Cardiac muscle cell (in vitro differentiated cells and primary cell): Measurements from ENCODE around the gene PPP3CA. TPM values are rescaled to one million over a fixed set of nuclear protein-coding genes. Genes with fewer than 3 reads are reported as not detected.

Source experiments
- DNase-seq, 2 donors: peaks; one replicate each; pipeline versions ENCODE4 v3.0.0 to v3.0.0-alpha.2; 2010 to 2017; ENCODE audit warnings: low read depth in 1 of 2, low spot score in 1 of 2
- H3K27ac ChIP-seq: fragments of 200-600 bp; sonication (generic); 2 replicates; pipeline ENCODE4 v1.5.1; 2016
- H3K27me3 ChIP-seq: fragments of 200-600 bp; sonication (generic); 2 replicates; pipeline ENCODE4 v1.6.0; 2016; ENCODE audit warnings: control low read depth
- H3K36me3 ChIP-seq: fragments of 200-600 bp; sonication (generic); 2 replicates; pipeline ENCODE4 v1.5.1; 2016; ENCODE audit warnings: control low read depth
- H3K4me1 ChIP-seq: fragments of 200-600 bp; sonication (generic); 2 replicates; pipeline ENCODE4 v1.8.1; 2017; ENCODE audit warnings: low read depth, mild to moderate bottlenecking, mixed run types
- H3K4me3 ChIP-seq: fragments of 200-600 bp; sonication (generic); 2 replicates; pipeline ENCODE4 v1.5.1; 2016; ENCODE audit warnings: mild to moderate bottlenecking
- H3K9me3 ChIP-seq: fragments of 200-600 bp; sonication (generic); 2 replicates; pipeline ENCODE4 v1.5.1; 2017; ENCODE audit warnings: low read depth, mild to moderate bottlenecking, control low read depth
- CTCF ChIP-seq: IDR thresholded peaks from 2 replicates; pipeline ENCODE4 v1.5.1; 2012; ENCODE audit warnings: low read depth, mild to moderate bottlenecking, low read length
- polyA plus RNA-seq: library from polyadenylated mRNA; unstranded; fragments of >200 nt; fragmentation: Nextera tagmentation; extraction: Ambion mirVana; gene quantifications from 2 replicates; pipeline ENCODE4 v1.2.1, GENCODE V29; 2016
- total RNA-seq: library from RNA; depleted of rRNA; stranded (reverse); fragments of >200 nt; gene quantifications from 2 replicates; pipeline ENCODE4 v1.2.3, GENCODE V29; 2016

The PPP3CA gene
- total and polyA plus RNA-seq, 2 experiments from 2014 or later = 8.2 to 21.3 TPM

- H3K27me3 ChIP-seq = no peaks in the 10 kb centered on the region
- DNase-seq = no peak
- no peaks in the 10 kb centered on the region for H3K36me3 ChIP-seq
- no peaks in the 10 kb centered on the region for H3K4me1 ChIP-seq
- no peaks in the 10 kb centered on the region for H3K9me3 ChIP-seq
- no peak for TF ChIP-seq CTCF
- H3K4me3 ChIP-seq = no peak overlapping the region
- H3K27ac ChIP-seq = no peak overlapping the region
These were observed 24.6 kb downstream of the PPP3CA start for GRCh38 chr4:101322743-101323142.

GRCh38 chr4:101321481-101322042 lies 25.8 kb downstream of the PPP3CA start:
- TF ChIP-seq CTCF = no peak
- Histone ChIP-seq H3K4me3 (no peak overlapping the region), H3K9me3 (no peaks in the 10 kb centered on the region), H3K27ac (no peak overlapping the region), H3K36me3 (no peaks in the 10 kb centered on the region), H3K4me1 (no peaks in the 10 kb centered on the region), H3K27me3 (no peaks in the 10 kb centered on the region)
- DNase-seq = peak in 1 of 2 donors; percentile 42

- no peaks in the 10 kb centered on the region for H3K27me3 ChIP-seq
- H3K27ac ChIP-seq = no peak overlapping the region
- TF ChIP-seq CTCF = no peak
- DNase-seq = no peak
- no peaks in the 10 kb centered on the region for H3K4me1 ChIP-seq
- H3K9me3 ChIP-seq = no peaks in the 10 kb centered on the region
- H3K36me3 ChIP-seq = no peaks in the 10 kb centered on the region
- H3K4me3 ChIP-seq = no peak overlapping the region
These were observed 31.5 kb downstream of the PPP3CA start for GRCh38 chr4:101315786-101316185.

GRCh38 chr4:101315041-101315440 lies 32.3 kb downstream of the PPP3CA start:
- H3K4me3 ChIP-seq = no peak overlapping the region
- H3K4me1 ChIP-seq = no peaks in the 10 kb centered on the region
- no peak for DNase-seq
- H3K27me3 ChIP-seq = no peaks in the 10 kb centered on the region
- no peaks in the 10 kb centered on the region for H3K36me3 ChIP-seq
- no peak for TF ChIP-seq CTCF
- no peaks in the 10 kb centered on the region for H3K9me3 ChIP-seq
- no peak overlapping the region for H3K27ac ChIP-seq

DNA sequence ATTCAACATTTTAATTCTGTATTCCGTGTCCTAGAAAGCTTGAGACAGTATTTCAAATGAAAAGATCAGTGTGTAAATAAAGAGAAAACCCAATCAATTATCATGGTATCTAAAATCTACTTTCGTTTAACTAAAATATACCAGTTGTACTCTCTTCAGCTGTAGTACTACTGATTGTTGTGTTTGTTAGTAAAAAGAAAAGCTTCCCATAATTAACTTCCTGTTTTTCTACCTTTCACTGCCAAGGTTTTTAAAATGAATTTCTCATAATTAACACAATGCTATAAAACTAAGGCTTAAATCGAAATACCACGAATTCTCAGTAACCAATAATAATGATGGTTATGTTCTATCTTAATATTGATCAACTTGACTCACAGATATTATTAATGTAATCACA lies 37.4 kb downstream of the PPP3CA start:
- Histone ChIP-seq H3K36me3 (no peaks in the 10 kb centered on the region), H3K27me3 (no peaks in the 10 kb centered on the region)

More for the DNA sequence above, 37.4 kb downstream of the PPP3CA start:
- Histone ChIP-seq H3K4me1 (peaks cover 19% of the 10 kb centered on the region), H3K27ac (no peak overlapping the region), H3K9me3 (no peaks in the 10 kb centered on the region), H3K4me3 (no peak overlapping the region)
- no peak for TF ChIP-seq CTCF
- no peak for DNase-seq
